Measurements from ENCODE around the gene ZNF430. TPM values are rescaled to one million over a fixed set of nuclear protein-coding genes. Genes with fewer than 3 reads are reported as not detected.

Gene ZNF430
- total RNA-seq, 1 donor from 2014 or later = 20.4 TPM

- TF ChIP-seq CTCF (IDR thresholded peaks at IDR 0.05) (no peak), POLR2AphosphoS5 (IDR thresholded peaks at IDR 0.05; ENCODE audit: insufficient read depth in 1 of 2, low read depth in 1 of 2) (no peak), POLR2A (IDR thresholded peaks at IDR 0.05) (no peak)
- Histone ChIP-seq H3K4me3 (no peak overlapping the region), H3K4me1 (no peaks in the 10 kb centered on the region), H3K36me3 (no peaks in the 10 kb centered on the region), H3K9me3 (no peaks in the 10 kb centered on the region), H3K27me3 (no peaks in the 10 kb centered on the region), H3K27ac (no peak overlapping the region)
- DNase-seq (ENCODE audit: extremely low spot score in 2 of 2) = no peak
- intact Hi-C loops (cut with DNase I) = no loop called here
Measured at GRCh38 chr19:21094347-21095025, 74.0 kb downstream of the ZNF430 start.

GRCh38 chr19:21098291-21098690 lies 77.8 kb downstream of the ZNF430 start:
- no peaks in the 10 kb centered on the region for H3K4me1 ChIP-seq
- no peaks in the 10 kb centered on the region for H3K9me3 ChIP-seq
- H3K4me3 ChIP-seq = no peak overlapping the region
- H3K36me3 ChIP-seq = peaks cover 0 to 7% of the 10 kb centered on the region in 2 donors
- DNase-seq (ENCODE audit: extremely low spot score in 2 of 2) = no peak
- TF ChIP-seq POLR2AphosphoS5 (IDR thresholded peaks at IDR 0.05; ENCODE audit: insufficient read depth in 1 of 2, low read depth in 1 of 2) (no peak), POLR2A (IDR thresholded peaks at IDR 0.05) (no peak), CTCF (IDR thresholded peaks at IDR 0.05) (no peak)
- H3K27ac ChIP-seq = no peak overlapping the region
- intact Hi-C loops (cut with DNase I) = no loop called here
- H3K27me3 ChIP-seq = no peaks in the 10 kb centered on the region

GRCh38 chr19:21101521-21102242 lies 81.2 kb downstream of the ZNF430 start:
- H3K27ac ChIP-seq = no peak overlapping the region
- H3K4me1 ChIP-seq = no peaks in the 10 kb centered on the region
- TF ChIP-seq CTCF (IDR thresholded peaks at IDR 0.05) (no peak), POLR2A (IDR thresholded peaks at IDR 0.05) (no peak), POLR2AphosphoS5 (IDR thresholded peaks at IDR 0.05; ENCODE audit: insufficient read depth in 1 of 2, low read depth in 1 of 2) (no peak)
- intact Hi-C loops (cut with DNase I) = no loop called here
- H3K9me3 ChIP-seq = no peaks in the 10 kb centered on the region
- no peaks in the 10 kb centered on the region for H3K27me3 ChIP-seq
- DNase-seq (ENCODE audit: extremely low spot score in 2 of 2) = no peak
- H3K4me3 ChIP-seq = no peak overlapping the region
- peaks cover 0 to 14% of the 10 kb centered on the region in 2 donors for H3K36me3 ChIP-seq

- Histone ChIP-seq H3K9me3 (peaks cover 5% of the 10 kb centered on the region), H3K27me3 (no peaks in the 10 kb centered on the region), H3K4me1 (no peaks in the 10 kb centered on the region), H3K4me3 (no peak overlapping the region), H3K27ac (no peak overlapping the region), H3K36me3 (peaks cover 0 to 12% of the 10 kb centered on the region in 2 donors)
- intact Hi-C loops (cut with DNase I) = no loop called here
- TF ChIP-seq CTCF (IDR thresholded peaks at IDR 0.05) (no peak), POLR2AphosphoS5 (IDR thresholded peaks at IDR 0.05; ENCODE audit: insufficient read depth in 1 of 2, low read depth in 1 of 2) (no peak), POLR2A (IDR thresholded peaks at IDR 0.05) (no peak)
- DNase-seq (ENCODE audit: extremely low spot score in 2 of 2) = no peak
Measured at GRCh38 chr19:21109116-21109515, 88.7 kb downstream of the ZNF430 start.

Small RNA genes lying within 50 kb of the gene (small RNA-seq; reads per million reads assigned to genes)
- gene AC008739.3 = not detected

Other genes starting within 250 kb of the ZNF430 start
- gene ZNF66, start 244.4 kb upstream of the ZNF430 start, total RNA-seq = 6.4 TPM
- gene ZNF85, start 97.4 kb upstream of the ZNF430 start, total RNA-seq = 2.2 TPM
- 6.4 TPM for gene ZNF714, start 61.5 kb downstream of the ZNF430 start, total RNA-seq
- 16.2 TPM for gene ZNF431, start 121.4 kb downstream of the ZNF430 start, total RNA-seq

All from vagina (tissue), 2 donors.